ENCODE results near the gene ADGRA3. TPM values are rescaled to one million over a fixed set of nuclear protein-coding genes. Genes with fewer than 3 reads are reported as not detected.

ADGRA3 gene
- total RNA-seq, 2 experiments from 2014 or later: not detected

GRCh38 chr4:22458098-22458497 lies 57.8 kb downstream of the ADGRA3 start:
- Histone ChIP-seq H3K4me1 (ENCODE audit: insufficient read depth, low read length, poor library complexity, severe bottlenecking) (no peaks in the 10 kb centered on the region), H4K20me1 (ENCODE audit: insufficient read depth, low read length) (no peaks in the 10 kb centered on the region), H3K9me3 (ENCODE audit: low read length) (no peaks in the 10 kb centered on the region), H2AFZ (ENCODE audit: low read length) (no peak overlapping the region), H3K4me3 (ENCODE audit: low read depth, low read length, poor library complexity, severe bottlenecking) (no peak overlapping the region), H3K27ac (ENCODE audit: low read depth, low read length, poor library complexity, severe bottlenecking) (no peak overlapping the region), H3K9me2 (ENCODE audit: insufficient read depth, low read length) (no peaks in the 10 kb centered on the region), H3K36me3 (ENCODE audit: insufficient read depth, low read length) (no peaks in the 10 kb centered on the region), H3K4me2 (ENCODE audit: low read length) (no peak overlapping the region), H3K79me2 (ENCODE audit: insufficient read depth, low read depth, low read length) (no peaks in the 10 kb centered on the region)
- BruUV-seq (replicated peaks): no TSS peak
- intact Hi-C loops (cut with micrococcal nuclease; ENCODE audit: unreplicated experiment): no loop called here
- ChIA-PET CTCF (ENCODE audit: unreplicated experiment) (no interaction called here), POLR2A (no interaction called here)
- DNase-seq (ENCODE audit: low spot score): no peak
- no peak for TF ChIP-seq EZH2phosphoT487 (IDR thresholded peaks at IDR 0.05; ENCODE audit: borderline replicate concordance, low read depth, low read length)

- Histone ChIP-seq H3K27ac (ENCODE audit: low read depth, low read length, poor library complexity, severe bottlenecking) (no peak overlapping the region), H3K4me1 (ENCODE audit: insufficient read depth, low read length, poor library complexity, severe bottlenecking) (no peaks in the 10 kb centered on the region), H3K9me3 (ENCODE audit: low read length) (no peaks in the 10 kb centered on the region), H3K4me2 (ENCODE audit: low read length) (no peak overlapping the region), H3K79me2 (ENCODE audit: insufficient read depth, low read depth, low read length) (no peaks in the 10 kb centered on the region), H4K20me1 (ENCODE audit: insufficient read depth, low read length) (no peaks in the 10 kb centered on the region), H3K36me3 (ENCODE audit: insufficient read depth, low read length) (no peaks in the 10 kb centered on the region), H3K9me2 (ENCODE audit: insufficient read depth, low read length) (no peaks in the 10 kb centered on the region), H3K4me3 (ENCODE audit: low read depth, low read length, poor library complexity, severe bottlenecking) (no peak overlapping the region), H2AFZ (ENCODE audit: low read length) (no peak overlapping the region)
- CTCF ChIA-PET (ENCODE audit: unreplicated experiment): no interaction called here
- no TSS peak for BruUV-seq (replicated peaks)
- TF ChIP-seq CTCF (conservative IDR thresholded peaks at IDR 0.05; ENCODE audit: low read length) (no peak), EZH2phosphoT487 (IDR thresholded peaks at IDR 0.05; ENCODE audit: borderline replicate concordance, low read depth, low read length) (no peak)
- intact Hi-C loops (cut with micrococcal nuclease; ENCODE audit: unreplicated experiment): no loop called here
- POLR2A ChIA-PET: no interaction called here
- DNase-seq (ENCODE audit: low spot score): no peak
Measured at GRCh38 chr4:22457348-22457747, 58.5 kb downstream of the ADGRA3 start.

GRCh38 chr4:22456291-22456690 lies 59.6 kb downstream of the ADGRA3 start:
- TF ChIP-seq CTCF (conservative IDR thresholded peaks at IDR 0.05; ENCODE audit: low read length) (no peak), EZH2phosphoT487 (IDR thresholded peaks at IDR 0.05; ENCODE audit: borderline replicate concordance, low read depth, low read length) (no peak)
- ChIA-PET POLR2A (interaction anchor here (0.8 kb wide), 1 partner anchor 51 kb away, joined by 4 read pairs; no protein-coding TSS in a partner anchor), CTCF (ENCODE audit: unreplicated experiment) (no interaction called here)
- Histone ChIP-seq H4K20me1 (ENCODE audit: insufficient read depth, low read length) (no peaks in the 10 kb centered on the region), H3K27ac (ENCODE audit: low read depth, low read length, poor library complexity, severe bottlenecking) (no peak overlapping the region), H3K9me3 (ENCODE audit: low read length) (no peaks in the 10 kb centered on the region), H3K36me3 (ENCODE audit: insufficient read depth, low read length) (no peaks in the 10 kb centered on the region), H3K9me2 (ENCODE audit: insufficient read depth, low read length) (no peaks in the 10 kb centered on the region), H3K4me3 (ENCODE audit: low read depth, low read length, poor library complexity, severe bottlenecking) (no peak overlapping the region), H2AFZ (ENCODE audit: low read length) (no peak overlapping the region), H3K4me2 (ENCODE audit: low read length) (no peak overlapping the region), H3K4me1 (ENCODE audit: insufficient read depth, low read length, poor library complexity, severe bottlenecking) (no peaks in the 10 kb centered on the region), H3K79me2 (ENCODE audit: insufficient read depth, low read depth, low read length) (no peaks in the 10 kb centered on the region)
- intact Hi-C loops (cut with micrococcal nuclease; ENCODE audit: unreplicated experiment): no loop called here
- no TSS peak for BruUV-seq (replicated peaks)
- DNase-seq (ENCODE audit: low spot score): no peak

Measured in OCI-LY7 (cell line).